Loucy (cell line): ENCODE measurements around the gene C4BPB.

Experiments used
- CTCF ChIP-seq: fragments of 200-600 bp; sonication (generic); conservative IDR thresholded peaks from 2 replicates; pipeline ENCODE4 v1.5.1; 2014; ENCODE audit warnings: mild to moderate bottlenecking, antibody characterized with exemption, low read length
- EZH2phosphoT487 ChIP-seq: fragments of 200-600 bp; IDR thresholded peaks from 2 replicates; pipeline ENCODE4 v1.6.1; 2018; ENCODE audit warnings: antibody characterized with exemption, mild to moderate bottlenecking, moderate library complexity, borderline replicate concordance

GRCh38 chr1:207088161-207088560 lies 499 bp upstream of the C4BPB start:
- TF ChIP-seq CTCF = no peak
- no peak for TF ChIP-seq EZH2phosphoT487
